Spleen (tissue), 11 donors: ENCODE results near the gene MAPK8IP3. TPM values are rescaled to one million over a fixed set of nuclear protein-coding genes. Genes with fewer than 3 reads are reported as not detected.

Source experiments
- DNase-seq: peaks from one replicate; pipeline ENCODE4 v3.0.0-alpha.2; 2020
- H3K27ac ChIP-seq, 8 donors: fragments of 200-600 bp; sonication (generic) in 7 of 8; 1 replicate in 4 of 8; 2 replicates in 4 of 8; pipeline versions ENCODE4 v1.5.0 to v1.8.0; 2016 to 2021; ENCODE audit warnings: inconsistent platforms in 4 of 8, mild to moderate bottlenecking in 4 of 8, moderate library complexity in 1 of 8
- H3K27me3 ChIP-seq, 7 donors: fragments of 200-600 bp; sonication (generic) in 6 of 7; replicated peaks in 1 of 7; 1 replicate in 4 of 7; 2 replicates in 3 of 7; pipeline versions ENCODE4 v1.5.0 to v1.8.0; 2016 to 2021; ENCODE audit warnings: inconsistent platforms in 3 of 7, mild to moderate bottlenecking in 1 of 7
- H3K36me3 ChIP-seq, 6 donors: fragments of 200-600 bp; sonication (generic) in 5 of 6; 1 replicate in 4 of 6; 2 replicates in 2 of 6; pipeline versions ENCODE4 v1.5.0 to v1.8.0; 2016 to 2021; ENCODE audit warnings: inconsistent platforms in 2 of 6
- H3K4me1 ChIP-seq, 6 donors: fragments of 200-600 bp; sonication (generic) in 5 of 6; 1 replicate in 3 of 6; 2 replicates in 3 of 6; pipeline versions ENCODE4 v1.5.0 to v1.8.0; 2016 to 2021; ENCODE audit warnings: inconsistent platforms in 3 of 6
- H3K4me3 ChIP-seq, 8 donors: fragments of 200-600 bp; sonication (generic) in 7 of 8; 1 replicate in 4 of 8; 2 replicates in 4 of 8; pipeline versions ENCODE4 v1.5.0 to v1.8.0; 2016 to 2021; ENCODE audit warnings: inconsistent platforms in 4 of 8, mild to moderate bottlenecking in 4 of 8, moderate library complexity in 2 of 8
- H3K9me3 ChIP-seq, 8 donors: fragments of 200-600 bp; sonication (generic) in 7 of 8; 1 replicate in 4 of 8; 2 replicates in 4 of 8; pipeline versions ENCODE4 v1.5.0 to v1.8.0; 2016 to 2021; ENCODE audit warnings: inconsistent platforms in 4 of 8
- CTCF ChIP-seq, 11 experiments: fragments of 200-600 bp in 7 of 11; fragments of 450-650 bp in 4 of 11; sonication (generic) in 4 of 11; IDR thresholded peaks in 8 of 11; conservative IDR thresholded peaks in 3 of 11; 1 replicate in 7 of 11; 2 replicates in 4 of 11; pipeline versions ENCODE4 v1.4.0 to v1.8.0; 2016 to 2021; ENCODE audit warnings: antibody characterized with exemption in 11 of 11, inconsistent platforms in 4 of 11, mild to moderate bottlenecking in 1 of 11
- POLR2A ChIP-seq, 3 donors: fragments of 450-650 bp; IDR thresholded peaks; one replicate each; pipeline ENCODE4 v1.5.1; 2017; ENCODE audit warnings: antibody characterized with exemption in 3 of 3, mild to moderate bottlenecking in 1 of 3
- POLR2AphosphoS5 ChIP-seq, 3 donors: sonication (generic); formaldehyde crosslinking; IDR thresholded peaks; one replicate each; pipeline ENCODE4 v1.5.1; 2017; ENCODE audit warnings: antibody characterized with exemption in 3 of 3
- WGBS, 5 donors: extraction: QIAGEN DNeasy Blood & Tissue Kit in 3 of 5; methylation state at CpG; one replicate each; pipeline versions ENCODE4 v1.1.5 to v1.1.7; 2013 to 2018; 5-methylcytosine and 5-hydroxymethylcytosine counted together
- intact Hi-C: fragments of 100-400 bp; cut with DNase I; formaldehyde crosslinking; loops from one replicate; pipeline ENCODE4 v1.15.0; 2023; ENCODE audit warnings: low total_unique reads
- polyA plus RNA-seq, 3 donors: library from polyadenylated mRNA; stranded (reverse); fragments of 200-250 nt; gene quantifications; one replicate each; pipeline ENCODE4 v1.2.1, GENCODE V29; 2013
- total RNA-seq, 7 donors: library from RNA; depleted of rRNA in 3 of 7; stranded (reverse); fragments of >200 nt in 3 of 7; fragmentation: NEBNext Ultra II Directional in 4 of 7; extraction: Animal tissue kit (Norgen Biotek cat#: 25700) in 4 of 7; gene quantifications; one replicate each; pipeline versions ENCODE4 v1.1.0 to v1.2.1, GENCODE V29; 2016 to 2021
- donor health status: healthy with polysubstance abuse.
- donor health status: DM: no; HTN: no; CAD: no; lungs with moderate emphysema.
- donor health status: DM: no; HTN: no; CAD: no.
- donor health status: Bipolar disorder and iron deficiency.
- donor health status: healthy.
- donor health status: DM: no; HTN: no; CAD: no.
- donor health status: DM: yes; HTN: yes; CAD: no.

MAPK8IP3 gene
- total and polyA plus RNA-seq, 10 donors, result 27.2 to 134 (median 114) TPM

- Histone ChIP-seq H3K27me3 (no peaks in the 10 kb centered on the region), H3K9me3 (no peaks in the 10 kb centered on the region), H3K36me3 (peaks cover 0 to 92% (median 83%) of the 10 kb centered on the region in 6 donors), H3K27ac (no peak overlapping the region), H3K4me1 (peaks cover 7 to 22% (median 15%) of the 10 kb centered on the region in 6 donors), H3K4me3 (no peak overlapping the region)
- WGBS, 5 donors, result 88 to 94% (median 91%) methylated on average over 17 to 22 of the region's 22 CpGs
- TF ChIP-seq POLR2AphosphoS5 (IDR thresholded peaks at IDR 0.05) (no peak), POLR2A (IDR thresholded peaks at IDR 0.05) (no peak), CTCF (IDR thresholded peaks at IDR 0.05 in 8 of 11, conservative IDR thresholded peaks at IDR 0.05 in 3 of 11) (no peak)
- intact Hi-C loops, result no loop called here
- DNase-seq, result no peak
Measured at GRCh38 chr16:1765826-1766225, 59.8 kb downstream of the MAPK8IP3 start.

- peaks cover 7 to 25% (median 17%) of the 10 kb centered on the region in 6 donors for H3K4me1 ChIP-seq
- no peaks in the 10 kb centered on the region for H3K9me3 ChIP-seq
- intact Hi-C loops, result no loop called here
- H3K27ac ChIP-seq, result no peak overlapping the region
- no peak overlapping the region for H3K4me3 ChIP-seq
- no peak for DNase-seq
- 81 to 95% (median 93%) methylated on average over 12 to 19 of the region's 19 CpGs for WGBS, 5 donors
- H3K36me3 ChIP-seq, result peaks cover 0 to 88% (median 80%) of the 10 kb centered on the region in 6 donors
- no peaks in the 10 kb centered on the region for H3K27me3 ChIP-seq
- TF ChIP-seq POLR2AphosphoS5 (IDR thresholded peaks at IDR 0.05) (peak in 1 of 3 donors; percentile 47), CTCF (IDR thresholded peaks at IDR 0.05 in 8 of 11, conservative IDR thresholded peaks at IDR 0.05 in 3 of 11) (no peak), POLR2A (IDR thresholded peaks at IDR 0.05) (no peak)
Measured at GRCh38 chr16:1766231-1766630, 60.2 kb downstream of the MAPK8IP3 start.

DNA sequence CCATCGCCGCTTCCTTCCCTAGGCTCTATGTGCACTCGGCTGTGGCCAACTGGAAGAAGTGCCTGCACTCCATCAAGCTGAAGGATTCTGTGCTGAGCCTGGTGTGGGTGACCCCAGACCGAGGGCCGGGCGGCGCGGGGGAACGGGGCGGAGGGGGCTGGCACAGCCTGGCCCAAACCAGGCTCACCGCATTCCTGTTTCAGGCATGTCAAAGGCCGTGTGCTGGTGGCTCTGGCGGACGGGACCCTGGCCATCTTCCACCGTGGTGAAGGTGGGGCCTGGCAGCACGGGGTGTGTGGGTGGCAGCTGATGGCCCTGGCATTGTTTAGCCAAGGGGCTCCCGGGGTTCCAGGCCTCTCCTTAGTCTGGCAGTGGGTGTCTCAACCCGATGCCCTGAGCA is 60.7 kb downstream of the MAPK8IP3 start:
- TF ChIP-seq POLR2AphosphoS5 (IDR thresholded peaks at IDR 0.05) (no peak), CTCF (IDR thresholded peaks at IDR 0.05 in 8 of 11, conservative IDR thresholded peaks at IDR 0.05 in 3 of 11) (no peak), POLR2A (IDR thresholded peaks at IDR 0.05) (no peak)
- peaks cover 0 to 83% (median 78%) of the 10 kb centered on the region in 6 donors for H3K36me3 ChIP-seq
- peaks cover 7 to 29% (median 17%) of the 10 kb centered on the region in 6 donors for H3K4me1 ChIP-seq
- no peaks in the 10 kb centered on the region for H3K9me3 ChIP-seq
- intact Hi-C loops, result no loop called here
- H3K27me3 ChIP-seq, result no peaks in the 10 kb centered on the region
- no peak overlapping the region for H3K4me3 ChIP-seq
- 85 to 98% (median 92%) methylated on average over 5 to 18 of the region's 18 CpGs for WGBS, 5 donors
- DNase-seq, result no peak
- H3K27ac ChIP-seq, result no peak overlapping the region

- H3K27me3 ChIP-seq, result no peaks in the 10 kb centered on the region
- H3K9me3 ChIP-seq, result no peaks in the 10 kb centered on the region
- peaks cover 7 to 35% (median 24%) of the 10 kb centered on the region in 6 donors for H3K4me1 ChIP-seq
- WGBS, 5 donors, result 89 to 97% (median 93%) methylated on average over 17 to 42 of the region's 42 CpGs
- H3K4me3 ChIP-seq, result no peak overlapping the region
- intact Hi-C loops, result no loop called here
- no peak for TF ChIP-seq POLR2A (IDR thresholded peaks at IDR 0.05)
- peak in 2 of 3 donors; percentile 38 to 59 for TF ChIP-seq POLR2AphosphoS5 (IDR thresholded peaks at IDR 0.05)
- no peak for TF ChIP-seq CTCF (IDR thresholded peaks at IDR 0.05 in 8 of 11, conservative IDR thresholded peaks at IDR 0.05 in 3 of 11)
- no peak for DNase-seq
- H3K27ac ChIP-seq, result no peak overlapping the region
- peaks cover 0 to 77% (median 71%) of the 10 kb centered on the region in 6 donors for H3K36me3 ChIP-seq
Measured at GRCh38 chr16:1767116-1767994, 61.4 kb downstream of the MAPK8IP3 start.
